MM.1S (cell line): ENCODE measurements around the gene GSTM1.

Experiments used
- EZH2 ChIP-seq: fragments of 300-600 bp; sonication (generic); optimal IDR thresholded peaks from 2 replicates; pipeline ENCODE3; 2017; ENCODE audit warnings: low read depth, mild to moderate bottlenecking, antibody characterized with exemption, low read length, mixed read lengths
- EZH2phosphoT487 ChIP-seq: fragments of 300-600 bp; sonication (generic); IDR thresholded peaks from 2 replicates; pipeline ENCODE4 v1.6.1; 2018; ENCODE audit warnings: antibody characterized with exemption, low read length
- TF ChIP-seq, protein P1 (sequence below): fragments of 300-600 bp; sonication (generic); IDR thresholded peaks from 2 replicates; pipeline ENCODE4 v1.5.1; 2016; ENCODE audit warnings: antibody characterized with exemption, low read length, mixed read lengths

DNA sequence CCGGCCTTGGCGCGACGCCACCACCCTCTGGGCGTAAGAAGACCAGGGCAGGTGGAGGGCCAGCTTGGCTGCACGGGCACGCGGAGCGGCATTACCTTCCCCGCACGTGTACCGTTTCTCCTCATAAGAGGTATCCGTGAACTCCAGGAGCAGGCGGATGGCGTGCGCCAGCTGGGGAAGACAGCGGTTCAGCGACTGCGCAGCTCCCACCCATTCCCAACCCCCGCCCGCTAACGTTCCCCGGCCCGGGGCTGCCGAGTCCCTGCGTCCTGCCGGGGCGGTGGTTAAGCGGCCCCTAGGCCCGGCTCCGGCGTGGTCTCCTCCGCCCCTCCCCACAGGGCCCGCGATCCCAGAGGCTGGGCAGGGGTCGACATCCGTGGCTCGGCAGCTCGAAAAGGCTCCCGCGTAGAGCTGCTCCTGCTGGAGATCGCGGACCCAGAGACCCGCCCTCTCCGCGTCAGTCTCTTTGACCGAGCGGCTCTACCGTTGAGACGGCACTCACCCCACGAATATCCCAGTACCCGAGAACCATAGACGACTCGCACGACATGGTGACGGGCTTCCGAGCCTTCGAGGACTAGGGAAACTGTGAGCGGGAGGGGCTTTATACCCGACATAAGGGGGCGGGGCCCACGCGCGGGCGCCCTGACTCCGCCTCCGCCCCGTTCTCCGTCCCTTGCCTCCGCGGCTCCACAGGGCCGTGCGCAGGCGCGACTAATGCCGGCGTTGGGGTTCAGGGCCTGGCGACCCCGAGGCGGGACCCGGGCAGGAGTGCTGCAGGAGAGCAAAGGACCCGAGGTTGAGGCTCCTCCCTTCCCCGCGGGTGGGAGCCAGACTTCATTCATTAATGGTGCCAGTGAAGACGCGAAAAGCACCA, 52.4 kb downstream of the GSTM1 start:
- TF ChIP-seq, protein P1, sequence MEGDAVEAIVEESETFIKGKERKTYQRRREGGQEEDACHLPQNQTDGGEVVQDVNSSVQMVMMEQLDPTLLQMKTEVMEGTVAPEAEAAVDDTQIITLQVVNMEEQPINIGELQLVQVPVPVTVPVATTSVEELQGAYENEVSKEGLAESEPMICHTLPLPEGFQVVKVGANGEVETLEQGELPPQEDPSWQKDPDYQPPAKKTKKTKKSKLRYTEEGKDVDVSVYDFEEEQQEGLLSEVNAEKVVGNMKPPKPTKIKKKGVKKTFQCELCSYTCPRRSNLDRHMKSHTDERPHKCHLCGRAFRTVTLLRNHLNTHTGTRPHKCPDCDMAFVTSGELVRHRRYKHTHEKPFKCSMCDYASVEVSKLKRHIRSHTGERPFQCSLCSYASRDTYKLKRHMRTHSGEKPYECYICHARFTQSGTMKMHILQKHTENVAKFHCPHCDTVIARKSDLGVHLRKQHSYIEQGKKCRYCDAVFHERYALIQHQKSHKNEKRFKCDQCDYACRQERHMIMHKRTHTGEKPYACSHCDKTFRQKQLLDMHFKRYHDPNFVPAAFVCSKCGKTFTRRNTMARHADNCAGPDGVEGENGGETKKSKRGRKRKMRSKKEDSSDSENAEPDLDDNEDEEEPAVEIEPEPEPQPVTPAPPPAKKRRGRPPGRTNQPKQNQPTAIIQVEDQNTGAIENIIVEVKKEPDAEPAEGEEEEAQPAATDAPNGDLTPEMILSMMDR = no peak
- TF ChIP-seq EZH2phosphoT487 (no peak), EZH2 (no peak)
